ENCODE data around the gene LRP2.
"Not testable (repeated sequence)": the region's sequence is repeated elsewhere in the genome, so short reads cannot be mapped to it uniquely, and the experiment has no call there.

The LRP2 gene

DNA sequence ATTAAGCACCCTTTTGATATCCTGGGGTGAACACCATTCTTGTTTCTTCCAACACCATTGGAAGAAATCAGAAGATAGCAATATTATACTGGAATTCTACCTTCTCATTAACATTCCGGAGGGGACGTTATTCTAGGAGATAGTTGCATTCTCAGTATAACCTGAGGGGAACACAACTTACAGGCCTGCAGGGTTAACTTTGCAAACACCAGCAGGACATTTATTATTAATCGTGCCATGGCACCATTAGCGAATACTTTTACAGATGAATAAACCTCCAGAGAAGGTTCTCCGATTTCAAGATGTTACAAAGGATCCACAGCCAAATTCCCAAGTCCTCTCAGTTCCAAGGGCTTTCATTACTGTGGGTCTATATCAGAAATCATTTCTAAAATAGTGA is 184.0 kb downstream of the LRP2 start:
- DNase-seq (ENCODE audit: low read depth in 2 of 3, low spot score in 1 of 3), result no peak

- no peak for DNase-seq (ENCODE audit: low read depth in 2 of 3, low spot score in 1 of 3)
Measured at GRCh38 chr2:169175112-169175511, 187.2 kb downstream of the LRP2 start.

DNA sequence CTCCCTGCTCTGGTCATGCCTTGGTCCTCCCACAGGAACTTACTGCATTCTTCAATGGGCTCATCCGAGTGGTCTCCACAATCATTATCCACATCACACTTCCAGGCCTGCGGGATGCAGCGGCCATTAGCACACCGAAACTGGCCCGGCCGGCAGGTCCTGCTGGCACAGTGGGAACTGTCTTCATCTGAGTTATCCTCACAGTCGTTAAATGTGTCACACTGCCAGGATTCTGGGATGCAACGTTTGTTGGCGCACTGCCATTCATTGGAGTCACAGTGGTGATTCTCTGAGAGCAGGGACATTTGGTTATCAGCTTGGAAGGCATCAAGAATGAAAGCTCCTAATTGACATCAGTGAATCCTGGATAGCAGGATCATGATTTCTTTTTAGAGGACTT is 188.5 kb downstream of the LRP2 start:
- DNase-seq (ENCODE audit: low read depth in 2 of 3, low spot score in 1 of 3), result no peak

DNA sequence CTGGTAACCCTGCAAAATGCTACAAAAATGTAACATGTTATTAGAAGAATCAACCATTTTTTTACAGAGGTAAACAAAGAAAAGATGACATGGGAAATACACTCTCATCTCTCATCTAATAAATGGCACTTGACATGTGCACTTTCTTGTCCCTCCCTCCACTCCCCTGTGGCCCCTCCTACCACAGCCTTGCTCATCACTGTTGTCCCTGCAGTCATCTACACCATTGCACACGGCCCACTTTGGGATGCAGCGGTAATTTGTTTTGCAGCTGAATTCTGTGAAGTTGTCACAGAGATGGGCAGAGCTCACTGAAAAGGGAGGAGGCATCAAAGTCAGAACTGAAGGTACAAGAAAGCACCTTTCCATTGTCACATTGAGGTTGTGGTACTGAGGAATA is 189.4 kb downstream of the LRP2 start:
- no peak for DNase-seq (ENCODE audit: low read depth in 2 of 3, low spot score in 1 of 3)

- no peak for DNase-seq (ENCODE audit: low read depth in 2 of 3, low spot score in 1 of 3)
Measured at GRCh38 chr2:169172151-169172735, 190.1 kb downstream of the LRP2 start.

DNA sequence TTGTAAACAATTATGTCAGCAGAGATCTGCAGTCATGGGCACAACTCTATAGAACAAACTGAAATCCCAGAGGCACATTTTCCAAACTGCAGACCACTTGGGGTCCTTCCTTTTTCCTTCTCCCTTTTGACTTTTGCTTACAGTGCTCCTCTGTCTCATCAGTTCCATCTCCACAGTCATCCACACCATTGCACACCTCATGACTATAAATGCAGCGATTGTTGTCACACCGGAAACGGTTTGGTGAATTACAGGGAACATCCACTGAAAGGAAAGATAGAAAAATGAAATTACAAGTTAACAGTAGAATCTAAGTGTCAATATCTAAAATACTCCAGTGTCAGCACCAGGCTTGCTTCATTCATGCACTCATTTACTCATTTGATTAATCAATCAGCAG is 196.5 kb downstream of the LRP2 start:
- DNase-seq (ENCODE audit: low read depth in 2 of 3, low spot score in 1 of 3), result no peak

DNA sequence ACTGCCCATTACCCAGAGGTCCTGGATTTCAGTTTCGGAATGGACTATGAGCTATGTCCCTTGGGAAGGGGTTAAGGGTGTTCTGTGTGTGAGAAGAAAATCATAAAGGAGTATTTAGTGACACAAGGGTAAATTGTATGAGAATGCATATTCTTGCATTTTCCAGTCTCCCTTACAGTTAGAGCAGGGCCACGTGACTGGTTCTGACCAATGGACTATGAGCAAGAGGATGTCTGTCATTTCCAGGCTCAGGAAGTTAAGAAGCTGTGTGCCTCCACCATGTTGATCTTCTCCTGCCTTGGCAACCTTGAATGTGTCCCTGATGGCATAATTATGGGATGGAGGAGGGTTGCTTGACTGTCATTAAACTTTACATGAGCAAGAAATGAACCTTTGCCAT is 198.0 kb downstream of the LRP2 start:
- DNase-seq (ENCODE audit: low read depth in 2 of 3, low spot score in 1 of 3), result no peak

DNA sequence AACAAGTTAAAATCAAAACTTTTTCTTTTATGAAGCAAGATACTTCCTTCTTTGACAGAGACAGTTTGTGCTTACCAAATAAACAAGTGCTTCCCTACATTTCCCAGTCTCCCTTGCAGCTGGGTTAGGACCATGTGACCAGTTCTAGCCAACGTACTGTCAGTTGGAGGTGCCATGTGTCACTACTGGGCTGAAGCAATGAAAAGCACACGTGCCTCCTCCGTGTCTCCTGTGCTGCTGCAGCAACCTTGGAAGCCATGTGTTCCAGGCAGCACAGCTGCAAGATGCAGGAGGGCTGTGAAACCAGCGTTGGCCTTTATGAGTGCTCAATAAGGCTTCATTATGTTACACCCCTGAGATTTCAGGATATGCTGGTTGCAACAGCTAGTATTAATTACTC is 199.7 kb downstream of the LRP2 start:
- no peak for DNase-seq (ENCODE audit: low read depth in 2 of 3, low spot score in 1 of 3)

DNA sequence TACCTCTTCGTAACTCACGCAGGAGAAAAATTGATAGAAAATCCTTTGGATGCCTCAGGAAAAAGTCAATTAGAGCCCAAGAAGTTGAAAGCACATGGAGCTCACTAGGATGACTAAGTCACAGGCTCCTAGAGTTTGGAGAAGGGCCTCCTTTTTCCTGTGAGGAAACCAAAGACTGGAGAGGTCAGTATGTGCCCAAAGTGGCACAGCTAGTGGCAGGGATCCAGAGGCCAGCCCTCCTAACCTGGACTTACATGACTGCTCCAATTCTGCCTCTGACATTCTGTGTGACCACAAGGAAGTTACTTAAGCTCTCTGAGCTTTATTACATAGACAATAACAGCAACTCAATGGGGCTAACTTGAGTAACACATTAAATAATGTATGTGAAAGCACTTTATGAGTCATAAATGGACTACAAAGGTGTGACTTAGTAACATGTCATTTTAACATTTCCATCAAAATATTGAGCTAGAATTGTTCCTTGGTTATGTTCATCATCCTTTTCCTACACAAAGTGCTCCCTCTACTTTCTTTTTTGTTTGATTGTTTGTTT is 201.3 kb downstream of the LRP2 start:
- no peak for DNase-seq (ENCODE audit: low read depth in 2 of 3, low spot score in 1 of 3)

DNA sequence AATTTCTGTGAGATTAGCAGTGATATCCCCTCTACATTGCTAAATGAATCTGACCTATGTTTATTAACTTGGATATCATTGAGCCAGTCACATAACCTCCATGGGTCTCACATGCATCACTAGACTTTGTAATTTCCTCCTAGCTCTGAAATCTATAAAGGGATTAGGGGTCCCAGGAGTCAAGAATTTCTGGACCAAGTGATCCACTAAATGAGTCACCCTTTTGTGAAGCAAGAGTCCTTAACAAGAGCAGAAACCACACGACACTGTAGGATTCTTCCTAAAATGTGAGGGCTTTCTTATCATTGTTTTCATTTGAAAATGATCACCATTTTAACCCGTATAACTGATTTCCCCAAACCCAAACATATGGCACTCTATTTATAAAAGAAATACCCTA is 202.6 kb downstream of the LRP2 start:
- DNase-seq (ENCODE audit: low read depth in 2 of 3, low spot score in 1 of 3), result no peak

DNA sequence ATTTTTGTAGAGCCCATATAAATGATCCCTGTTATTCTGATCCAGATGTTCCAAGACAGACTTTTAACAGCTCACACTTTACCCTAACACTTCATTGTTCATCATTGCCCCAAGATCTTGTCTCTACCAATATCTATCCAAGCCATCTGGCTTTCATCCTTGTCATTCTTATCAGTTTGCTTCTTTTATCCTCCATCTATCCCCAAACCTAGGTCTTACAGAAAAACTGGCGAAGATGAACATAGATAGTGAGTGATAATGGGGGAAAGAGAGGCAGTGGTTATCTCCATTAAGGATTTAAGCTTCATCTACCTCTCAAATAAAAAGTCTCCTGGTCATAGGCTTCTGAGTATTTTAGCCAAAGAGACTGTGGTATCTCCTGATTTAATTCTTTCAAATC is 203.5 kb downstream of the LRP2 start:
- DNase-seq (ENCODE audit: low read depth in 2 of 3, low spot score in 1 of 3), result no peak

GRCh38 chr2:169146220-169146619 is 216.1 kb downstream of the LRP2 start:
- DNase-seq (ENCODE audit: low read depth in 2 of 3, low spot score in 1 of 3), result no peak

- no peak for DNase-seq (ENCODE audit: low read depth in 2 of 3, low spot score in 1 of 3)
Measured at GRCh38 chr2:169143998-169144397, 218.3 kb downstream of the LRP2 start.

- DNase-seq (ENCODE audit: low read depth in 2 of 3, low spot score in 1 of 3), result peak; percentile 21 to 82 (median 58)
Measured at GRCh38 chr2:169141713-169142352, 220.5 kb downstream of the LRP2 start.

DNA sequence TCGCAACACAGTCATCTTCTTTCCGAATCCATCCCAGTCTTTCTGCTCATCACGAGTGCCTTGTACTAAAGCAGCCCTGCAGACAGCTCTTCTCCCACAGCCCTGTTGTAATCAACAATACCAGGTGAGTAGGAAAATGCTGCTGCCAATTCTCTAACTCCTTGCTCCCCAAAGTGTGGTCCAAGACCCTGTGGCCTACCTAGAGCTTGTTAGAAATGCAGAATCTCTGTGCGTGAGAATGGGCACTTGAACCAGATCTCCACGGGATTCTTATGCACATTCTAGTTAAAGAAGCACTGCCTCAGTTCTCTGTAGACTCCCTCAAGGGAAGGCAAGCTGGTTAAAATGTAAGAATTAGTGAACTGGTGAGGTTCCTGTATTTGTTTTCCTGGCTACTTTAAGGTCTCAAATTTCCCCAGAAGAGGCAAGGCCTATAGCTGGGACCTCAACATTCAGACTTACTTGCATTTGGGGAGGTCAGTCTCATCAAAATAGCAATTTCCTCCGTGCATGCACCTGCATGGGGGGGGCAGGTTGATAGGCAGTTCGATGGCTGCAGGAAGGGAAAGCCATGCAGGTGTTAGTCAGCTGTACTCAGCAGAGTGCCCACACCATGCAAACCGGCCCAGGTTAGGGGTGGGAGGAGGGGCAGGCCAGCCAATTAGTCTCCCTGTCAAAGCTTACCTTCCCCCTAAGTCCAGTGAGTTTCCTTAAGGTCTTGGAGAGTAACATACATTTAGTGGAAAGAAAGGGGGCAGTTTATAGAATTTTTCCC is 222.2 kb downstream of the LRP2 start:
- no peak for DNase-seq (ENCODE audit: low read depth in 2 of 3, low spot score in 1 of 3)

GRCh38 chr2:169139145-169139544 is 223.2 kb downstream of the LRP2 start:
- no peak for DNase-seq (ENCODE audit: low read depth in 2 of 3, low spot score in 1 of 3)

- no peak for DNase-seq (ENCODE audit: low read depth in 2 of 3, low spot score in 1 of 3)
Measured at GRCh38 chr2:169137924-169138323, 224.4 kb downstream of the LRP2 start.

GRCh38 chr2:169136885-169137534 is 225.3 kb downstream of the LRP2 start:
- DNase-seq (ENCODE audit: low read depth in 2 of 3, low spot score in 1 of 3), result no peak

- not testable (repeated sequence) for DNase-seq (ENCODE audit: low read depth in 2 of 3, low spot score in 1 of 3)
Measured at GRCh38 chr2:169136428-169136827, 225.9 kb downstream of the LRP2 start.

DNA sequence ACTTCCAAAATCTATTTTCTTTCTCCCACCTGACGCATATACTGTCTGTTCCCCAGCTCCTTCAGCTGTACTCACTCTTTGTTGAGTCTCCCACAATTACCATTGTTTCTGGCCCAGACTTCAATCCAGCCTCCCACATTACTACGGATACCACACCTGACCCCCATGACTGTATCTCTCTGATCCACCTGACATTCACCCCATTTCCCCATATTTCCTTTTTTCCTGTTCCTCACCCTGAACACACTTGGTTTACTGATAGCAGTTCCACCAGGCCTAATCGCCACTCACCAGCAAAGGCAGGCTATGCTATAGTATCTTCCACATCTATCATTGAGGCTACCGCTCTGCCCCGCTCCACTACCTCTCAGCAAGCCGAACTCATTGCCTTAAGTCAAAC is 228.1 kb downstream of the LRP2 start:
- not testable (repeated sequence) for DNase-seq (ENCODE audit: low read depth in 2 of 3, low spot score in 1 of 3)

- DNase-seq (ENCODE audit: low read depth in 2 of 3, low spot score in 1 of 3), result peak in 1 of 3 donors; percentile 8
Measured at GRCh38 chr2:169131587-169132512, 230.5 kb downstream of the LRP2 start.
